IMR-90 (cell line): Measurements from ENCODE around the gene RNU6-9. TPM values are rescaled to one million over a fixed set of nuclear protein-coding genes. Genes with fewer than 3 reads are reported as not detected.
A peak's percentile ranks its signal among the peaks of the same experiment; 100 is the strongest.

Experiments used
- ATAC-seq: fragments of 200-7000 bp; cut with Tn5 transposase; 2 replicates; pipeline ENCODE4 v1.9.1; 2020; ENCODE audit warnings: low read depth, mild to moderate bottlenecking, moderate library complexity
- BruUV-seq: library from RNA; stranded (reverse); fragments of 400-500 nt; replicated peaks from 2 replicates; lab custom pipeline; 2021; lab: Mats Ljungman, UMichigan
- CTCF ChIA-PET: fragments of 300-600 bp; formaldehyde crosslinking; extraction: SDS; loops from one replicate; lab custom pipeline; 2021; ENCODE audit warnings: antibody characterized with exemption; lab: Yijun Ruan, JAX
- POLR2A ChIA-PET: fragments of 300-600 bp; sonication (Branson Sonifier 250); formaldehyde crosslinking; loops from one replicate; lab custom pipeline; 2022; ENCODE audit warnings: antibody characterized with exemption; ENCODE audit not compliant: unreplicated experiment; lab: Charles Lee
- DNase-seq: peaks from one replicate; pipeline ENCODE4 v3.0.0; 2013
- H2AFZ ChIP-seq: replicated peaks from 2 replicates; pipeline ENCODE3; 2013; ENCODE audit warnings: low read length, mild to moderate bottlenecking; ENCODE audit not compliant: poor library complexity
- H2AK5ac ChIP-seq: 2 replicates; pipeline ENCODE4 v1.6.1; 2013; ENCODE audit warnings: low read depth, low read length, inconsistent platforms
- H2AK9ac ChIP-seq: replicated peaks from 2 replicates; pipeline ENCODE3; 2013; ENCODE audit warnings: mild to moderate bottlenecking, low read depth, low read length, moderate library complexity; ENCODE audit not compliant: poor library complexity
- H2BK120ac ChIP-seq: 2 replicates; pipeline ENCODE4 v1.6.1; 2013; ENCODE audit warnings: low read depth, low read length, inconsistent platforms
- H2BK15ac ChIP-seq: 3 replicates; pipeline ENCODE4 v1.6.1; 2013; ENCODE audit warnings: low read depth, low read length, inconsistent platforms
- H2BK20ac ChIP-seq: 2 replicates; pipeline ENCODE4 v1.6.1; 2013; ENCODE audit warnings: low read depth, mild to moderate bottlenecking, inconsistent platforms, low read length, moderate library complexity
- H2BK5ac ChIP-seq: 2 replicates; pipeline ENCODE4 v1.6.1; 2013; ENCODE audit warnings: mild to moderate bottlenecking, low read depth, low read length, inconsistent platforms; ENCODE audit not compliant: poor library complexity, severe bottlenecking
- H3K14ac ChIP-seq: replicated peaks from 2 replicates; pipeline ENCODE4 v1.6.1; 2013; ENCODE audit warnings: low read depth, low read length, inconsistent platforms
- H3K18ac ChIP-seq: 2 replicates; pipeline ENCODE4 v1.6.1; 2013; ENCODE audit warnings: low read depth, low read length, control low read depth
- H3K23ac ChIP-seq: 2 replicates; pipeline ENCODE4 v1.6.1; 2013; ENCODE audit warnings: low read depth, low read length, inconsistent platforms
- H3K27ac ChIP-seq: 2 replicates; pipeline ENCODE4 v1.5.1; 2013; ENCODE audit warnings: mild to moderate bottlenecking, control low read depth, low read length; ENCODE audit not compliant: insufficient read depth
- H3K27me3 ChIP-seq: 2 replicates; pipeline ENCODE4 v1.6.1; 2013; ENCODE audit warnings: low read length; ENCODE audit not compliant: control insufficient read depth, insufficient read depth
- H3K36me3 ChIP-seq: 2 replicates; pipeline ENCODE4 v1.6.1; 2013; ENCODE audit warnings: low read length, mixed read lengths; ENCODE audit not compliant: control insufficient read depth, insufficient read depth
- H3K4ac ChIP-seq: 2 replicates; pipeline ENCODE4 v1.6.1; 2013; ENCODE audit warnings: low read depth, low read length, inconsistent platforms
- H3K4me1 ChIP-seq: 2 replicates; pipeline ENCODE4 v1.6.1; 2013; ENCODE audit warnings: low read length, mixed read lengths; ENCODE audit not compliant: control insufficient read depth, insufficient read depth
- H3K4me2 ChIP-seq: 2 replicates; pipeline ENCODE4 v1.6.1; 2013; ENCODE audit warnings: low read depth, mild to moderate bottlenecking, control low read depth, low read length, moderate library complexity
- H3K4me3 ChIP-seq: 2 replicates; pipeline ENCODE4 v1.5.1; 2013; ENCODE audit warnings: low read depth, mild to moderate bottlenecking, control low read depth, low read length, moderate library complexity; ENCODE audit not compliant: insufficient read depth
- H3K56ac ChIP-seq: 2 replicates; pipeline ENCODE4 v1.6.1; 2013; ENCODE audit warnings: low read length, inconsistent platforms; ENCODE audit not compliant: insufficient read depth; ENCODE audit errors: extremely low read depth
- H3K79me1 ChIP-seq, 2 experiments: 2 replicates each; pipeline ENCODE4 v1.6.1; 2013; ENCODE audit warnings: low read length in 2 of 2, inconsistent platforms in 1 of 2, low read depth in 1 of 2
- H3K9ac ChIP-seq: 2 replicates; pipeline ENCODE4 v1.6.1; 2013; ENCODE audit warnings: low read depth, low read length, control low read depth
- H3K9me1 ChIP-seq: 2 replicates; pipeline ENCODE4 v1.6.1; 2013; ENCODE audit warnings: low read length, inconsistent platforms; ENCODE audit not compliant: insufficient read depth
- H3K9me3 ChIP-seq: 2 replicates; pipeline ENCODE4 v1.6.1; 2013; ENCODE audit warnings: low read length; ENCODE audit not compliant: control insufficient read depth, insufficient read depth
- H4K20me1 ChIP-seq: 2 replicates; pipeline ENCODE4 v1.6.1; 2013; ENCODE audit warnings: low read length, inconsistent platforms; ENCODE audit not compliant: insufficient read depth
- H4K5ac ChIP-seq: 2 replicates; pipeline ENCODE4 v1.6.1; 2013; ENCODE audit warnings: mild to moderate bottlenecking, low read depth, low read length, control low read depth
- H4K8ac ChIP-seq, 2 experiments: 2 replicates each; pipeline ENCODE4 v1.6.1; 2013; ENCODE audit warnings: low read depth in 2 of 2, low read length in 2 of 2, control low read depth in 1 of 2, inconsistent platforms in 1 of 2
- H4K91ac ChIP-seq: 2 replicates; pipeline ENCODE4 v1.6.1; 2013; ENCODE audit warnings: low read depth, low read length, inconsistent platforms; ENCODE audit not compliant: insufficient read depth
- BHLHE40 ChIP-seq: fragments of 150-350 bp; IDR thresholded peaks from 2 replicates; pipeline ENCODE4 v1.6.1; 2016; ENCODE audit warnings: mild to moderate bottlenecking, low read depth, low read length
- CEBPB ChIP-seq: IDR thresholded peaks from 2 replicates; pipeline ENCODE4 v1.6.1; 2012; ENCODE audit warnings: low read depth, low read length, improper control_type of control experiment
- CHD1 ChIP-seq: IDR thresholded peaks from 2 replicates; pipeline ENCODE4 v1.6.1; 2012; ENCODE audit warnings: low read depth, low read length, improper control_type of control experiment
- CTCF ChIP-seq: conservative IDR thresholded peaks from 2 replicates; pipeline ENCODE4 v1.5.1; 2012; ENCODE audit warnings: mild to moderate bottlenecking, low read depth, low read length, improper control_type of control experiment
- FOS ChIP-seq: fragments of 150-350 bp; IDR thresholded peaks from 2 replicates; pipeline ENCODE4 v1.6.1; 2016; ENCODE audit warnings: low read depth, low read length
- MAFK ChIP-seq: IDR thresholded peaks from 2 replicates; pipeline ENCODE4 v1.6.1; 2012; ENCODE audit warnings: low read depth, low read length, improper control_type of control experiment
- MAZ ChIP-seq: IDR thresholded peaks from 2 replicates; pipeline ENCODE4 v1.6.1; 2012; ENCODE audit warnings: low read depth, mild to moderate bottlenecking, low read length, improper control_type of control experiment, moderate library complexity, borderline replicate concordance
- MXI1 ChIP-seq: IDR thresholded peaks from 2 replicates; pipeline ENCODE4 v1.6.1; 2012; ENCODE audit warnings: low read depth, mild to moderate bottlenecking, low read length, moderate library complexity, borderline replicate concordance
- NFE2L2 ChIP-seq: fragments of 150-350 bp; IDR thresholded peaks from 2 replicates; pipeline ENCODE4 v1.6.1; 2016; ENCODE audit warnings: low read depth, mild to moderate bottlenecking, low read length
- POLR2A ChIP-seq: IDR thresholded peaks from 2 replicates; pipeline ENCODE4 v1.6.1; 2012; ENCODE audit warnings: mild to moderate bottlenecking, low read depth, low read length
- RAD21 ChIP-seq: IDR thresholded peaks from 2 replicates; pipeline ENCODE4 v1.6.1; 2012; ENCODE audit warnings: low read length, improper control_type of control experiment
- RCOR1 ChIP-seq: IDR thresholded peaks from 2 replicates; pipeline ENCODE4 v1.6.1; 2012; ENCODE audit warnings: mild to moderate bottlenecking, low read length, improper control_type of control experiment; ENCODE audit not compliant: insufficient replicate concordance
- RFX5 ChIP-seq: IDR thresholded peaks from 2 replicates; pipeline ENCODE4 v1.8.0; 2012; ENCODE audit warnings: low read depth, mild to moderate bottlenecking, low read length, moderate library complexity
- SMC3 ChIP-seq: fragments of 150-350 bp; IDR thresholded peaks from 2 replicates; pipeline ENCODE4 v1.6.1; 2016; ENCODE audit warnings: low read depth, mild to moderate bottlenecking, antibody characterized with exemption, low read length, moderate library complexity
- USF2 ChIP-seq: fragments of 150-350 bp; IDR thresholded peaks from 2 replicates; pipeline ENCODE4 v1.6.1; 2017; ENCODE audit warnings: mild to moderate bottlenecking, antibody characterized with exemption, low read length, low read depth
- WGBS, 2 experiments: methylation state at CpG; one replicate each; pipeline versions ENCODE4 v1.1.5 to v1.1.7; 2013; ENCODE audit warnings: missing lambda C conversion rate in 2 of 2; ENCODE audit not compliant: insufficient read length in 1 of 2; ENCODE audit errors: extremely low coverage in 2 of 2; 5-methylcytosine and 5-hydroxymethylcytosine counted together
- dilution Hi-C: fragments of 300-500 bp; cut with HindIII; formaldehyde crosslinking; loops from one replicate; pipeline ENCODE4 v1.14.3; 2018; ENCODE audit warnings: low sequenced_read_pairs; ENCODE audit not compliant: unreplicated experiment
- in situ Hi-C: fragments of 300-500 bp; cut with MboI; formaldehyde crosslinking; loops from 3 replicates; pipeline ENCODE4 v1.14.3; 2019; ENCODE audit warnings: low sequenced_read_pairs, inconsistent platforms, mixed read lengths
- intact Hi-C: fragments of 100-400 bp; cut with micrococcal nuclease; formaldehyde crosslinking; loops from 2 replicates; pipeline ENCODE4 v1.10.0; 2022
- polyA plus RNA-seq, 3 experiments: library from polyadenylated mRNA; depleted of rRNA; stranded (reverse); fragments of >200 nt; gene quantifications; 2 replicates each; pipeline ENCODE4 v1.2.3, GENCODE V29; 2012; ENCODE audit warnings: low replicate concordance in 1 of 3
- total RNA-seq: library from RNA; depleted of rRNA; stranded (reverse); fragments of >200 nt; gene quantifications from 2 replicates; pipeline ENCODE4 v1.2.3, GENCODE V29; 2012
- TF ChIP-seq, protein P1 (sequence below): fragments of 150-350 bp; IDR thresholded peaks from 2 replicates; pipeline ENCODE4 v1.6.1; 2016; ENCODE audit warnings: low read depth, mild to moderate bottlenecking, low read length, moderate library complexity, borderline replicate concordance

RNU6-9 gene
- total and polyA plus RNA-seq, 2 of the 4 experiments (the other 2 are of a cell fraction), result not detected

- Histone ChIP-seq H2BK120ac (no peak overlapping the region), H2AK5ac (peak overlapping the region; percentile 36; the same call in 1 of the 2 replicates), H3K14ac (no peak overlapping the region), H2AK9ac (peak overlapping the region; percentile 5), H2BK15ac (no peak overlapping the region), H3K9ac (no peak overlapping the region), H3K4me3 (no peak overlapping the region), H3K9me3 (no peaks in the 10 kb centered on the region), H4K91ac (no peak overlapping the region), H3K4ac (no peak overlapping the region; the same call in 1 of the 2 replicates), H4K5ac (no peak overlapping the region), H2AFZ (peak overlapping the region; percentile 23), H4K8ac (no peak overlapping the region), H2BK20ac (no peak overlapping the region), H3K56ac (no peak overlapping the region), H3K4me1 (peaks cover 33% of the 10 kb centered on the region), H3K27me3 (no peaks in the 10 kb centered on the region), H3K36me3 (peaks cover 50% of the 10 kb centered on the region), H3K9me1 (peaks cover 17% of the 10 kb centered on the region), H2BK5ac (no peak overlapping the region), H4K20me1 (peaks cover 64% of the 10 kb centered on the region), H3K23ac (no peak overlapping the region), H3K27ac (no peak overlapping the region), H3K79me1 (peaks cover 29 to 74% of the 10 kb centered on the region in 2 experiments), H3K18ac (no peak overlapping the region), H3K4me2 (no peak overlapping the region)
- ChIA-PET POLR2A (no interaction called here), CTCF (no interaction called here)
- DNase-seq (no peak), ATAC-seq (no peak)
- 100% methylated on average over 5 of the region's 16 CpGs; no CpG with 5 or more reads in 1 of the 2 experiments for WGBS, 2 experiments
- dilution Hi-C loops (no loop called here), in situ Hi-C loops (no loop called here), intact Hi-C loops (no loop called here)
- TF ChIP-seq BHLHE40 (no peak), CEBPB (no peak), MXI1 (no peak), SMC3 (no peak), FOS (no peak), POLR2A (no peak), RAD21 (no peak), MAFK (no peak), NFE2L2 (no peak), RCOR1 (no peak), USF2 (no peak), MAZ (no peak), CTCF (no peak), RFX5 (no peak), CHD1 (no peak)
- TF ChIP-seq, protein P1, sequence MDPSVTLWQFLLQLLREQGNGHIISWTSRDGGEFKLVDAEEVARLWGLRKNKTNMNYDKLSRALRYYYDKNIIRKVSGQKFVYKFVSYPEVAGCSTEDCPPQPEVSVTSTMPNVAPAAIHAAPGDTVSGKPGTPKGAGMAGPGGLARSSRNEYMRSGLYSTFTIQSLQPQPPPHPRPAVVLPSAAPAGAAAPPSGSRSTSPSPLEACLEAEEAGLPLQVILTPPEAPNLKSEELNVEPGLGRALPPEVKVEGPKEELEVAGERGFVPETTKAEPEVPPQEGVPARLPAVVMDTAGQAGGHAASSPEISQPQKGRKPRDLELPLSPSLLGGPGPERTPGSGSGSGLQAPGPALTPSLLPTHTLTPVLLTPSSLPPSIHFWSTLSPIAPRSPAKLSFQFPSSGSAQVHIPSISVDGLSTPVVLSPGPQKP, result no peak
- no TSS peak for BruUV-seq
These were observed 44.0 kb downstream of the RNU6-9 start for GRCh38 chr19:937259-937694.
